ENCODE measurements around the gene TMED9.
A peak's percentile ranks its signal among the peaks of the same experiment; 100 is the strongest.
"Not testable (repeated sequence)": the region's sequence is repeated elsewhere in the genome, so short reads cannot be mapped to it uniquely, and the experiment has no call there.

Gene TMED9

DNA sequence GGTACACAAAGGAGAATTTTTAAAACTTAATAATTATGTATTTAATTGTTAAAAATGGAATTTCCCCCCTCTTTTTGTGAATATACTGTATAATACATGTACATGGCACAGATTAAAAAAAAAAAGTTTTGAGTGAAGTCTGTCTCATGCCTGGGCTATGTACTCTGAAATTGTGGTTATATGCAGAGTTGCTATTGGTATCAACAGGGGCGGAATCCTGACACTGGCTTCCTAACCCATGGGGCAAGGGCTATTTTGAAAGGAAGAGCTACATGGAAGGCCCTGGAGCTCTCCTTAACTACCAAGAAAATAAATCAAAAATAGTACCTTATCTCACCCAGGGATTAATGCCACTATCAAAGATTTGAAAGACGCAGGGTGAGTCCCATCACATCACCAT is 36.8 kb upstream of the TMED9 start:
- Histone ChIP-seq H3K27me3 (ENCODE audit: insufficient read depth, low read length) (no peaks in the 10 kb centered on the region), H3K36me3 (ENCODE audit: insufficient read depth, low read depth, low read length) (peaks cover 26% of the 10 kb centered on the region), H3K4me3 (ENCODE audit: low read length) (0 out of 2 replicates have a peak overlapping the region, but pooled peaks have one; percentile 61), H3K27ac (ENCODE audit: low read length) (no peak overlapping the region), H3K9me3 (ENCODE audit: insufficient read depth, low read depth, low read length) (no peaks in the 10 kb centered on the region), H3K9ac (ENCODE audit: low read depth, low read length) (no peak overlapping the region), H3K4me1 (ENCODE audit: insufficient read depth, low read length) (peaks cover 7% of the 10 kb centered on the region; the same call in 1 of the 2 replicates)

DNA sequence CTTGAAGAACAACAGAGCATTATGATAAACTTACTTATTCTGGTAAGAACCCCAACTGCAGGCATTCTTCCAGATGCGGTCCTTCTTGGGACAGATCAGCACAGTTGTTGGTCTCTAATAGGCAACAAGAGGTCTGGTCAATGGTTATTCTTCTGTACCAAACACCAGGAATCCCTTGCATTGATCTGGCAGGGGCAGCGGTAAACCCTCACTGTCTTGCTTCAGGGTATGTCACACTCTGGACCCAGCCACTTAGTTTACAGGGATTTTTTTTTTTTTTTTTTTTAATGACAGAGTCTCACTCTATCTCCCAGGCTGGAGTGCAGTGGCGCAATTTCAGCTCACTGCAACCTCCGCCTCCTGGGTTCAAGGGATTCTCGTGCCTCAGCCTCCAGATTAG is 36.3 kb upstream of the TMED9 start:
- Histone ChIP-seq H3K36me3 (ENCODE audit: insufficient read depth, low read depth, low read length) (peaks cover 22% of the 10 kb centered on the region), H3K27ac (ENCODE audit: low read length) (no peak overlapping the region), H3K9me3 (ENCODE audit: insufficient read depth, low read depth, low read length) (no peaks in the 10 kb centered on the region), H3K4me3 (ENCODE audit: low read length) (no peak overlapping the region), H3K27me3 (ENCODE audit: insufficient read depth, low read length) (no peaks in the 10 kb centered on the region), H3K4me1 (ENCODE audit: insufficient read depth, low read length) (peaks cover 7% of the 10 kb centered on the region; the same call in 1 of the 2 replicates), H3K9ac (ENCODE audit: low read depth, low read length) (no peak overlapping the region)

DNA sequence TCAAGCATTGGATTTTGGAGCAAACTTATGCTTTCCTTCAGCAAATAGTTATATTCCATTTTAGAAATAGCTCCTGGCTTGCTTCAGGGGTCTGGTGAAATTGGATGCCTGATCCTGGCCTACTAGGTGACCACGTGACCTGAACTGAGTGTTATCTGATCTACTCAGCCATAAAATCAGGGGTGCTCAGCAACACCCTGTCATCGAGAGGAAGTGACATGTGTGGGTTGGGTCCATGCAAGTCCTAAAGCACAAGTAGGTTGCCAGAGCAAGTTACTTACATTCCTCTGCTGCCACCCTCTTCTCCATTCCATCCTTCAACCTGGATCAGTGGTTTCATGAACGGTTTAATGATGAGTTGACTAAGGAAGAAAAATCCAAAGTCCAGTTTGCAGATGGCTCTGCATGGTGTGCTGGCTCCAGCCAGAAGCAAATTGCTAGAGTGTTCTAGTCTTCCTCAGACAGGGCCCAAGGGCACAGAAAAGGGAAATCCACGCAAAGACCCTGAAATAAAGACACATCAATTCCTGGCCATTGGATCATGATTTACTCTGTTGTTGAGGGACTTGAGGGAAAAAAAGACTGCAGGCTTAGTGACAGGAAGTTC is 34.9 kb upstream of the TMED9 start:
- H3K36me3 ChIP-seq (ENCODE audit: insufficient read depth, low read depth, low read length): peaks cover 7% of the 10 kb centered on the region
- H3K9ac ChIP-seq (ENCODE audit: low read depth, low read length): no peak overlapping the region
- H3K27me3 ChIP-seq (ENCODE audit: insufficient read depth, low read length): no peaks in the 10 kb centered on the region
- H3K27ac ChIP-seq (ENCODE audit: low read length): no peak overlapping the region
- peaks cover 7% of the 10 kb centered on the region for H3K9me3 ChIP-seq (ENCODE audit: insufficient read depth, low read depth, low read length)
- H3K4me1 ChIP-seq (ENCODE audit: insufficient read depth, low read length): peaks cover 7% of the 10 kb centered on the region; the same call in 1 of the 2 replicates
- H3K4me3 ChIP-seq (ENCODE audit: low read length): no peak overlapping the region

DNA sequence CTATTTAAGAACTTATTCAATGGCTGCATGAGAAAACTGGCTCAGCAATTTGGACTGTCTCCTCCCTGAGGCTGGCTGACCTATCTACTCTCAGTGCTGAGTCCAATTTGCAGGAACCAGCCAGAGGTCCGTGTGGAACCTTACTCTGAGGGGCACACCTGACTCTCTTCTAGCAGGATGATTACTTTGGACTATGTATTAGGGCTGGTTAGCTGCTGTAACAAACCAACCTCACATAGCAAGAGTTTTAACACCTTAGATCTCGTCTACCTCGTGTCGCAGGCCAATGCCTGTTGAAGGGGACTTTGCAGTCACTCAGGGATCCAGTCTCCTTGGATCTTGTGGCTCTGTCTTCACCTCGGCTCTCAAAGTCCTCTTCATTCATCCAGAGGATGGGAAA is 34.2 kb upstream of the TMED9 start:
- no peak overlapping the region for H3K27ac ChIP-seq (ENCODE audit: low read length)
- H3K36me3 ChIP-seq (ENCODE audit: insufficient read depth, low read depth, low read length): peaks cover under 1% of the 10 kb centered on the region; the same call in 1 of the 2 replicates
- H3K27me3 ChIP-seq (ENCODE audit: insufficient read depth, low read length): no peaks in the 10 kb centered on the region
- no peak overlapping the region for H3K4me3 ChIP-seq (ENCODE audit: low read length)
- peaks cover 8% of the 10 kb centered on the region for H3K9me3 ChIP-seq (ENCODE audit: insufficient read depth, low read depth, low read length)
- no peak overlapping the region for H3K9ac ChIP-seq (ENCODE audit: low read depth, low read length)
- peaks cover 6% of the 10 kb centered on the region; the same call in 1 of the 2 replicates for H3K4me1 ChIP-seq (ENCODE audit: insufficient read depth, low read length)

DNA sequence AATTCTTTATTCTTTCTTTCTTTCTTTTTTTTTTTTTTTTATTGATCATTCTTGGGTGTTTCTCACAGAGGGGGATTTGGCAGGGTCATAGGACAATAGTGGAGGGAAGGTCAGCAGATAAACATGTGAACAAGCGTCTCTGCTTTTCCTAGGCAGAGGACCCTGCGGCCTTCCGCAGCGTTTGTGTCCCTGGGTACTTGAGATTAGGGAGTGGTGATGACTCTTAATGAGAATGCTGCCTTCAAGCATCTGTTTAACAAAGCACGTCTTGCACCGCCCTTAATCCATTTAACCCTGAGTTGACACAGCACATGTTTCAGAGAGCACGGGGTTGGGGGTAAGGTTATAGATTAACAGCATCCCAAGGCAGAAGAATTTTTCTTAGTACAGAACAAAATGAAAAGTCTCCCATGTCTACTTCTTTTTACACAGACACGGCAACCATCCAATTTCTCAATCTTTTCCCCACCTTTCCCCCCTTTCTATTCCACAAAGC is 32.5 kb upstream of the TMED9 start:
- not testable (repeated sequence) for H3K27ac ChIP-seq (ENCODE audit: low read length); H3K4me3 ChIP-seq (ENCODE audit: low read length); H3K27me3 ChIP-seq (ENCODE audit: insufficient read depth, low read length); H3K4me1 ChIP-seq (ENCODE audit: insufficient read depth, low read length); H3K36me3 ChIP-seq (ENCODE audit: insufficient read depth, low read depth, low read length); H3K9ac ChIP-seq (ENCODE audit: low read depth, low read length); H3K9me3 ChIP-seq (ENCODE audit: insufficient read depth, low read depth, low read length)

DNA sequence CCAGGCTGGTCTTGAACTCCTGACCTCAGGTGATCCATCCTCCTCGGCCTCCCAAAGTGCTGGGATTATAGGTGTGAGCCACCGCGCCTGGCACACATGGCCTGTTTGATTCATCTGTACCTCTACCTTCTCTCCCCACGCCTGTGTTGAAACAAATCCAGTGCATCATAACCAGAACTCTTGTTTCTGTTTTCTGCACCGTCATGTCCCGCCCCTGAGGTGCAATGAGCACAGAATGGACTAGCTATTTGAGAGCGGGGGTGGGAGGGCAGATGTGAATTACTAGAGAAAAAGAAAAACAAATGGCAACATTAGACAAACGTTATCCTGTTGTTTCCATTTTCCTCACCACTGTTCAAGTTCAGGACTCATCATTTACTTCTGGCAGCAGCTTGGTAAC is 27.0 kb upstream of the TMED9 start:
- Histone ChIP-seq H3K9me3 (ENCODE audit: insufficient read depth, low read depth, low read length) (peaks cover 8% of the 10 kb centered on the region), H3K4me1 (ENCODE audit: insufficient read depth, low read length) (no peaks in the 10 kb centered on the region), H3K4me3 (ENCODE audit: low read length) (no peak overlapping the region), H3K27me3 (ENCODE audit: insufficient read depth, low read length) (no peaks in the 10 kb centered on the region), H3K27ac (ENCODE audit: low read length) (no peak overlapping the region), H3K36me3 (ENCODE audit: insufficient read depth, low read depth, low read length) (no peaks in the 10 kb centered on the region), H3K9ac (ENCODE audit: low read depth, low read length) (no peak overlapping the region)

DNA sequence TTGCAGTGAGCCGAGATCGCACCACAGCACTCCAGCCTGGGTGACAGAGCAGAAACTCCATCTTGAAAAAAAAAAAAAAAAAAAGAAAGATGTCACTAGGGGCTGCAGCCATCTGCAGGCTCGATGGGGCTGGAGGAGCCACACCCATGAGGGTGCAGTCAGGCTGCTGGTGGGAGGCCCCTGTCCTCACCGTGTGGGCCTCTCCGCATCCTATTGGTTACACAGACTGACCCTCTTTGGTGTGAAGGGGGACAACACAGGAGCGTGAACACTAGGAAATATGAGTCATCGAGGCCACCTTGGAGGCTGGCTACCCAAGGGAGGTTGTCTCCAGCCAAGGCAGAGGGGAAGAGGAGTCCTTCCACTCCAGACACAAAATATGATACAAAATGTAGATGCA is 23.7 kb upstream of the TMED9 start:
- Histone ChIP-seq H3K36me3 (ENCODE audit: insufficient read depth, low read depth, low read length) (no peaks in the 10 kb centered on the region), H3K4me3 (ENCODE audit: low read length) (no peak overlapping the region), H3K9ac (ENCODE audit: low read depth, low read length) (no peak overlapping the region), H3K27me3 (ENCODE audit: insufficient read depth, low read length) (no peaks in the 10 kb centered on the region), H3K9me3 (ENCODE audit: insufficient read depth, low read depth, low read length) (no peaks in the 10 kb centered on the region), H3K27ac (ENCODE audit: low read length) (no peak overlapping the region), H3K4me1 (ENCODE audit: insufficient read depth, low read length) (no peaks in the 10 kb centered on the region)

DNA sequence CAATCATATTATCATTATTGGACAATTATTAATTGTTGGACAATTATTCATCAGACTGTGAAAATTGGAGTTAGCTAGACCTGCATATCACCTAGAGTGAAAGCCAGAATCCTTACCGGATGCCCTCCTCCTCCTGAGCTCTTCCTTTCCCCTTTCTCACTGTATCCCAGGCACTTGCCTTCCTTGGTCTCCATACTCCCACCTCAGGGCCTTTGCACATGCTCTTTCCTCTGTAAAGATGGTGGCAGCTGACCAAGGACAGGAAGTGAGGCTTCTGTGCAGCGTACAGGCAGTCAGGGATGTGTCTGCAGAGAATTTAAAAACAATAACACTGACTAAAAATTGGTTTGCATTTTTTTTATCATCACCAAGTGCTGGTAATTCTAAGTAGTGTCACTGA is 22.1 kb upstream of the TMED9 start:
- H3K27ac ChIP-seq (ENCODE audit: low read length): no peak overlapping the region
- H3K27me3 ChIP-seq (ENCODE audit: insufficient read depth, low read length): no peaks in the 10 kb centered on the region
- no peaks in the 10 kb centered on the region for H3K9me3 ChIP-seq (ENCODE audit: insufficient read depth, low read depth, low read length)
- H3K4me1 ChIP-seq (ENCODE audit: insufficient read depth, low read length): no peaks in the 10 kb centered on the region
- H3K4me3 ChIP-seq (ENCODE audit: low read length): no peak overlapping the region
- H3K36me3 ChIP-seq (ENCODE audit: insufficient read depth, low read depth, low read length): no peaks in the 10 kb centered on the region
- H3K9ac ChIP-seq (ENCODE audit: low read depth, low read length): no peak overlapping the region

DNA sequence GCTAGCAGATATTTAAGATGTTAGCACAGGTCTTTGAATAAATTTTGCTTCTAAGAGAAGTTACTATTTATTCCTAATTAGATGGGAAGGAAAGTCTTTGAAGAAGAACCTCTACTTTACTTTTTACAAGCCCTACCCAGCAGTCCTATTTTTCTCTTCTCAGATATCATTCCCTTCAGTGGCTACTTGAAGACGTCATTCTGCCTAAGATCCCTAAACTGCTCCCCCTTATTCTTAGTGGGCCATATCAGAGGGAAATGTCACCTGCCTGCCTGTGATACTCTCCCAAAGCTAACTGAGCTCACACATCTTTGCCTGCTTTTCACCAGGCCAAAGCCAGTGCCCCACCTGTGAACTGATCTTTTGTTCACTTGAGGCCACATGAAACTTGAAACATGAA is 16.5 kb upstream of the TMED9 start:
- no peaks in the 10 kb centered on the region for H3K9me3 ChIP-seq (ENCODE audit: insufficient read depth, low read depth, low read length)
- no peaks in the 10 kb centered on the region for H3K4me1 ChIP-seq (ENCODE audit: insufficient read depth, low read length)
- H3K27ac ChIP-seq (ENCODE audit: low read length): no peak overlapping the region
- H3K36me3 ChIP-seq (ENCODE audit: insufficient read depth, low read depth, low read length): no peaks in the 10 kb centered on the region
- H3K4me3 ChIP-seq (ENCODE audit: low read length): no peak overlapping the region
- no peak overlapping the region; the same call in 1 of the 2 replicates for H3K9ac ChIP-seq (ENCODE audit: low read depth, low read length)
- no peaks in the 10 kb centered on the region for H3K27me3 ChIP-seq (ENCODE audit: insufficient read depth, low read length)

DNA sequence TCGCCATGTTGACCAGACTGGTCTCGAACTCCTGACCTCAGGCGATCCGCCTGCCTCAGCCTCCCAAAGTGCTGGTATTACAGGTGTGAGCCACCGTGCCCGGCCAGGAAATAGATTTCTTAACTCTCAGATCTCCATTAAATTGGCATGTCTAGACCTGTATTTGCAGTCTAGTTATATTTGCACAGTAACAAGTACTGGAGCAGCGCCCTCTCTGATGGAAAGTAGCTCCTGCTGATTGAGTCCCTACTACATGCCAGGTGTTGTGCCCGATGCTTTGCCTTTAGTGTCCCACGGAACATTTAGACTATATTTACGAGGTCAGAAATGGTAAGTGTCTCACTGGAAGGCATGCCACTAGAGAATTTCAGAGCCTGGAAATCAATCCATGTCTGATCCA is 15.8 kb upstream of the TMED9 start:
- no peak overlapping the region for H3K27ac ChIP-seq (ENCODE audit: low read length)
- no peaks in the 10 kb centered on the region for H3K4me1 ChIP-seq (ENCODE audit: insufficient read depth, low read length)
- no peaks in the 10 kb centered on the region for H3K36me3 ChIP-seq (ENCODE audit: insufficient read depth, low read depth, low read length)
- H3K9ac ChIP-seq (ENCODE audit: low read depth, low read length): no peak overlapping the region
- no peaks in the 10 kb centered on the region for H3K9me3 ChIP-seq (ENCODE audit: insufficient read depth, low read depth, low read length)
- no peaks in the 10 kb centered on the region for H3K27me3 ChIP-seq (ENCODE audit: insufficient read depth, low read length)
- H3K4me3 ChIP-seq (ENCODE audit: low read length): no peak overlapping the region

DNA sequence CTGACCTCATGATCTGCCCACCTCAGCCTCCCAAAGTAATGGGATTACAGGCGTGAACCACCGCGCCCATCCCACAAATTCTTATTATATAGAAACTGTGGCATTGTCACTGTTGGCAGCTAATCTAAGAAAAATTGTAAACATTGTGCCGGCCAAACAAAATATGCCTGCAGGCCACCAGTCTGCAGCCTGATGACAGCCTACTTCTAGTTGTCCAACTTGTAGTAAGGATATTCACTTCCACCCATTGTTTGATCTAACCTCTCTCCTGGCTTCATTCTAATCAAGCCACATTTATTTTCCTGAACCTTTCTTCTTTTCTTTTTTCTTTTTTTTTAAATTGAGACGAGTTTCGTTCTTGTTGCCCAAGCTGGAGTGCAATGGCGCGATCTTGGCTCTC is 13.7 kb upstream of the TMED9 start:
- Histone ChIP-seq H3K27me3 (ENCODE audit: insufficient read depth, low read length) (no peaks in the 10 kb centered on the region), H3K36me3 (ENCODE audit: insufficient read depth, low read depth, low read length) (no peaks in the 10 kb centered on the region), H3K9me3 (ENCODE audit: insufficient read depth, low read depth, low read length) (no peaks in the 10 kb centered on the region), H3K9ac (ENCODE audit: low read depth, low read length) (no peak overlapping the region), H3K4me1 (ENCODE audit: insufficient read depth, low read length) (no peaks in the 10 kb centered on the region), H3K4me3 (ENCODE audit: low read length) (no peak overlapping the region), H3K27ac (ENCODE audit: low read length) (no peak overlapping the region)

DNA sequence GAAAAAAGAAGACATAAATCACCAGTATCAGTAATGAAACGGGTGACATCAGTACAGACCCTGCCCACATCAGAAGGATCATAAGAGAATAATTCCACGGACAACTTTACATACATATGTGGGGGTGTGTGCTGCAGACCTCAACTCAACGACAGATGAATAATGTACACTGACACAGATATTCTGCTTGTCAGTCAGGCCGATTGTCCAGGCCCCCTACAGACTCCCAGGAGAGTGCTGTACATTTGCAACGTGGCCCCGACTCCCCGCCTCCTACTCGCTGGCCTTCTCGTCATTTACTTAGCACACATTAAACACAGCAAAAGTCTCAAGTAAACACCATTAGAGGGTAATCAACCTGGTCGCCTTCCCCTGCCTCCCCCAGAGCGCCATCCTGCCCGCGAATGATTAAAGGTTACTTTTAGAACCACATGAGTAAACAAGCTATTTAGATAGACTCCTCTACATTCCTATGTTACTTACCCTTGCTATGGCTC is 3.5 kb upstream of the TMED9 start:
- no peak overlapping the region for H3K27ac ChIP-seq (ENCODE audit: low read length)
- no peak overlapping the region for H3K9ac ChIP-seq (ENCODE audit: low read depth, low read length)
- peaks cover 3% of the 10 kb centered on the region; the same call in 1 of the 2 replicates for H3K36me3 ChIP-seq (ENCODE audit: insufficient read depth, low read depth, low read length)
- H3K4me3 ChIP-seq (ENCODE audit: low read length): no peak overlapping the region
- H3K9me3 ChIP-seq (ENCODE audit: insufficient read depth, low read depth, low read length): no peaks in the 10 kb centered on the region
- H3K27me3 ChIP-seq (ENCODE audit: insufficient read depth, low read length): peaks cover 42% of the 10 kb centered on the region
- H3K4me1 ChIP-seq (ENCODE audit: insufficient read depth, low read length): no peaks in the 10 kb centered on the region

Measured in iPS-20b (cell line).